Measurements from ENCODE around the gene RAB3A. TPM values are rescaled to one million over a fixed set of nuclear protein-coding genes. Genes with fewer than 3 reads are reported as not detected.

Gene RAB3A
- total and polyA plus RNA-seq, 9 of the 15 experiments (the other 6 are each of a cell fraction or from before 2014, with no cell fraction given) = 0.17 to 5.1 (median 0.90) TPM; not detected in 1

DNA sequence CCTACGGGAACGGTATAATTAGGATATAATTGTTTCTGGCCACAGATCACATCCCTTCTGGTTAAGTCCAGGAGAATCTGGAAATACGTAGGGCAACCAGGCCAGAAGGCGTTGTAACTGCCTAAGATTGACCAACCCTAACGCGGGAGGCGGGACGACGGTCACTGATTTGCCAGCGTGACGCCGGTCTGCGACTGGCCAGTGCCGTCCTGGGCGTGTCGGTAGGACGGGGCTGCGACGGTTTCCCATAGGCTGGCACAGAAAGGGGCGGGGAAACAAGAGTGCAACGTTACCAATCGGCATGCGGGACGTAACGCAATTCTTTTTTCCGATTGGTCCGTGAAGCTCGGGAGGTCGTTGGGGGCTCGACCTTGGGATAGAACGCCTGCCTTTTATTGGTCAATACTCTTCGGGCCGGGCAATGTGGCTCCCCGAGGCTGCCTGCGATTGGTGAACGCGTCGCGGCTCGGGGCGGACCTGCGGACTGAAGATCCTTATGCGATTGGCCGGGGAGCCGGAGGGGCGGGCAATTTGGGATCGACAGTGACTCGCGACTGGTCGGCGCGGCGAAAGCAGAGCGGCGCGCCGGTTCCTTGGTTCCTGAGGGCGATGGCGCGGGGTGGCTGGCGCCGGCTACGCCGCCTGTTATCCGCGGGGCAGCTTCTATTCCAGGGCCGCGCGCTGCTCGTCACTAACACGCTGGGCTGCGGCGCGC, 11.0 kb downstream of the RAB3A start, which contains the start of gene MPV17L2 (continued):
- TF ChIP-seq MYC (IDR thresholded peaks at IDR 0.05; ENCODE audit: low read depth, low read length) (peak; percentile 60), MYC (CRISPR knock-in tag; IDR thresholded peaks at IDR 0.05; ENCODE audit: borderline replicate concordance, low read depth) (no peak), ZNF197 (CRISPR knock-in tag; IDR thresholded peaks at IDR 0.05; ENCODE audit: low read depth) (no peak), SMARCE1 (IDR thresholded peaks at IDR 0.05) (no peak), ZNF584 (CRISPR knock-in tag; IDR thresholded peaks at IDR 0.05; ENCODE audit: low read depth) (peak; percentile 96), PURB (CRISPR knock-in tag; IDR thresholded peaks at IDR 0.05; ENCODE audit: low read depth) (no peak), RBM34 (IDR thresholded peaks at IDR 0.05; ENCODE audit: borderline replicate concordance, insufficient read depth, low read length) (0 out of 2 replicates have a peak, but pooled peaks have one; percentile 42), MAFF (IDR thresholded peaks at IDR 0.05; ENCODE audit: low read length) (no peak), PATZ1 (CRISPR knock-in tag; IDR thresholded peaks at IDR 0.05; ENCODE audit: borderline replicate concordance) (no peak), CHD1 (IDR thresholded peaks at IDR 0.05; ENCODE audit: low read length) (no peak), NRF1 (conservative IDR thresholded peaks at IDR 0.05 in 1 of 2, IDR thresholded peaks at IDR 0.05 in 1 of 2) (peak; percentile 85 to 89), ZNF444 (CRISPR knock-in tag; IDR thresholded peaks at IDR 0.05) (no peak), MYNN (IDR thresholded peaks at IDR 0.05) (no peak), MYNN (CRISPR knock-in tag; IDR thresholded peaks at IDR 0.05) (no peak), SMAD4 (CRISPR knock-in tag; conservative IDR thresholded peaks at IDR 0.05) (no peak; the same call in 1 of the 2 replicates), BRF1 (IDR thresholded peaks at IDR 0.05; ENCODE audit: borderline replicate concordance, extremely low read depth, insufficient read length) (no peak), ZFP36 (IDR thresholded peaks at IDR 0.05; ENCODE audit: low read depth, low read length, partially characterized antibody) (no peak), FUS (optimal IDR thresholded peaks at IDR 0.05; ENCODE audit: low read depth, low read length) (no peak), ARID2 (IDR thresholded peaks at IDR 0.05) (no peak), CCNT2 (IDR thresholded peaks at IDR 0.05; ENCODE audit: borderline replicate concordance, extremely low read depth, insufficient read length, low read depth, low read length) (peak; percentile 35), HMBOX1 (IDR thresholded peaks at IDR 0.05) (peak; percentile 53; the same call in 1 of the 2 replicates)
- TF ChIP-seq, protein P1, sequence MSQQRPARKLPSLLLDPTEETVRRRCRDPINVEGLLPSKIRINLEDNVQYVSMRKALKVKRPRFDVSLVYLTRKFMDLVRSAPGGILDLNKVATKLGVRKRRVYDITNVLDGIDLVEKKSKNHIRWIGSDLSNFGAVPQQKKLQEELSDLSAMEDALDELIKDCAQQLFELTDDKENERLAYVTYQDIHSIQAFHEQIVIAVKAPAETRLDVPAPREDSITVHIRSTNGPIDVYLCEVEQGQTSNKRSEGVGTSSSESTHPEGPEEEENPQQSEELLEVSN (IDR thresholded peaks at IDR 0.05; ENCODE audit: borderline replicate concordance in 1 of 2, extremely low read depth in 1 of 2, insufficient read depth in 1 of 2, insufficient read length in 1 of 2, low read depth in 1 of 2, low read length in 1 of 2, poor library complexity in 1 of 2, severe bottlenecking in 1 of 2) = peak in 1 of 2 experiments; percentile 37
- TF ChIP-seq, protein P2, sequence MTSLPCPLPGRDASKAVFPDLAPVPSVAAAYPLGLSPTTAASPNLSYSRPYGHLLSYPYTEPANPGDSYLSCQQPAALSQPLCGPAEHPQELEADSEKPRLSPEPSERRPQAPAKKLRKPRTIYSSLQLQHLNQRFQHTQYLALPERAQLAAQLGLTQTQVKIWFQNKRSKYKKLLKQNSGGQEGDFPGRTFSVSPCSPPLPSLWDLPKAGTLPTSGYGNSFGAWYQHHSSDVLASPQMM (CRISPR knock-in tag; IDR thresholded peaks at IDR 0.05) = no peak
